AG09319 (cell line): ENCODE data around the gene TRPV6.

Experiments
- DNase-seq: peaks from one replicate; pipeline ENCODE4 v3.0.0-alpha.2; 2010; ENCODE audit warnings: low read depth; ENCODE audit errors: extremely low read depth
- CTCF ChIP-seq: IDR thresholded peaks from 2 replicates; pipeline ENCODE4 v1.5.1; 2011; ENCODE audit warnings: low read depth, mild to moderate bottlenecking, inconsistent platforms, low read length, moderate library complexity

Gene TRPV6

GRCh38 chr7:142897691-142898090 is 12.1 kb upstream of the TRPV6 start:
- no peak for TF ChIP-seq CTCF
- DNase-seq, result no peak

DNA sequence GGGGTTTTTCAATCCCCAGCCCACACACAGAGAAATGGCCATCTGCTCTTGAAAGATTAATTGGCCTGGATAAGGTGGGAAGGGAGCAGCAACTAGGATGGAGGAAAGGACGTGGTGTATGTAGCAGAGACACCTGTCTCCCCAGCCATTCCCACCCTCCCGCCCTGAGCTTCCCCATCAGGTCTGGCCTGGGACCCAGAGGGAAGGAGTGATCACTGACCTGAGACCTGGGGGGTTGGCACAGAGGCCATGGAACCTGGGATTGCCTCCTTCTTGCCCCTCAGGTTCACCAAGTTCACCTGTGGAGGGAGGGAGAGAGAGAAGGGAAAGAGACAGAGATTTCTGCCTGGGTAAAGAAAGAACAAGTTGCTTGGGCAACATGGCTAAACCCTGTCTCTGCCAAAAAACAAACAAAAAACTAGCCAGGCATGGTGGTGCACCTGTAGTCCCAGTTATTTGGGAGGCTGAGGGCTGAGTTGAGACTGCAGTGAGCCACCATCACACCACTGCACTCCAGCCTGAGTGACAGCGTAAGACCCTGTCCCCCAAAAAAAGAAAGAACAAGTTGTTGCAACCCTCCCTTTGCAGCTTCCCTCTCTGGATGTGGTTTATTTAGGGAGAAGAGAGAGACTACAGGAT is 11.3 kb upstream of the TRPV6 start:
- no peak for DNase-seq
- TF ChIP-seq CTCF, result no peak

- DNase-seq, result no peak
- no peak for TF ChIP-seq CTCF
Measured at GRCh38 chr7:142896151-142896550, 10.6 kb upstream of the TRPV6 start.

DNA sequence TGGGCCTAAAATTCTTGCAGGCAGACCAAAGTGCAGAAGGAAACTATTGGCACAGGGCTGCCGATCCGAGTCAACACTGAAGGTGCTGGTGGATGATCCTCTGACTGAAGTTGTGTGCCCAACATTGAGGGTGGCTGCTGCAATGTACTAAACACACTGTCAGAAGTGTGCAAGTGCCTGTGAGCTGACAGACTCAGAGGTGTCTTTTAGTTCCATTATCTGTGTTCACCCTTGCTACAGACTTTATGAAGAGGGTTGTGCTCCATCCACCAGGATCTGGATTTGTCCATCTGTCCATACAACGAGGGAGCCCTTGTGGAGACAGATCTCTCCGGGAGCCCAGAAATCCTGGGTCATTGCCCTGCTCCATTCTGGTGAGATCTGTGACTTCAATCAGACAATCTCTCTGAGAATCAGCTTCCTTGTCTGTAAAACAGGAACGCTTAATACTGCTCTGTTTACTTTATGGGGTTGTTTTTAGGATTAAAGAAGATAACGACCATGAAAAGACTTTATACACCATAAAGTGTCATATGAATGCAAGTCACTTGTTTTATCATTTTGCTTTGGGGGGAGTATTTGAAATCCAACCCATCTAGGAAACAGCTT is 9.5 kb upstream of the TRPV6 start:
- DNase-seq, result no peak
- no peak for TF ChIP-seq CTCF

DNA sequence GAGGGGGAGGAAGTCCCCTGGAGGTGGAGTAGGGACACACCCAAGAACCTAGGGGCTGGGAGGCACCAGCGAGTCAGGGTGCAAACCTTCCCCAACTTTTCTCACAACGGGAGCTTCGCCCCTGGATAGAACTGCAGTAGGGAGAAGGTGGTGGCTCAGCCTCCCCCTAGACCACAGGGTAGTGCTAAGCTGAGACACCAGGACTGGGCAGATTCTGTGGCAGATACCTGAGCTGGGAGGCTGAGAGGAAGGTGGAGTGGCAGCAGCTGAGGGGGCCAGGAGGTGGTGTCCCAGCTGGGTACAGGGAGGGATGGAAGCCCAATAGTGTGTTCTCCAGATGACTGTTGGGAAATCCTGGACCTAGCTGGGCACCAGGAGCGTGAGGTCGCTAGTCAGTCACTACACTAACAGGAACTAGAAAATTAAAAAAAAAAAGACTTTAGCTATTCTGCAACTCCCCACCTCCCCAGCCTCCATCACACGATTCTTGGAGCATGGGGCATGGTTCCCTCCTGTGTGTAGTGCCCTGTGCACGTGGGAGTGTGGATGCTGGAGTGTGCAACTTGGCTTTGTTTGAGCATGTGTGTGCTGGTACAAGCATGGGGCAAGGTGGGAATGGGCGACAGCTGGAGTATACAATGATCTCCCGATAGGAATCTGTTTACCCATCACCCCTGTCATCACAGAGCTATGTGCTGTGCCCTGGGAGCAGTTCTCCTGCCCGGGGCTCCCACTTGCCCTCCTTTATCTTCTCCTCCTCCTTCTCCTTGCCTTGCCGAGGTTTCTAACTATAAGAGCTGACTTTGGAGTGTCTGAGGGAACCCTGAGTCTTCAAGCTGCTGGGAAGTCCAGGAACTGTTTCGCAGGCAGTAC is 8.8 kb upstream of the TRPV6 start:
- DNase-seq, result no peak
- TF ChIP-seq CTCF, result no peak

- TF ChIP-seq CTCF, result no peak
- no peak for DNase-seq
Measured at GRCh38 chr7:142892951-142893350, 7.4 kb upstream of the TRPV6 start.

GRCh38 chr7:142891490-142892082 is 6.0 kb upstream of the TRPV6 start:
- TF ChIP-seq CTCF, result no peak
- no peak for DNase-seq
